Measurements from ENCODE around the gene NTN4. TPM values are rescaled to one million over a fixed set of nuclear protein-coding genes. Genes with fewer than 3 reads are reported as not detected.

The NTN4 gene
- total RNA-seq, 4 donors from 2014 or later = 4.0 to 10.0 (median 5.7) TPM

- Histone ChIP-seq H3K27ac (peak overlapping the region; percentile 47 to 66 (median 58)), H3K9me3 (no peaks in the 10 kb centered on the region), H3K27me3 (no peaks in the 10 kb centered on the region), H3K4me1 (no peaks in the 10 kb centered on the region), H3K4me3 (no peak overlapping the region), H3K36me3 (no peaks in the 10 kb centered on the region)
- in situ Hi-C loops (cut with MboI; ENCODE audit: low sequenced_read_pairs in 4 of 4) = no loop called here
- DNase-seq = peak; percentile 13 to 75
- intact Hi-C loops (cut with DNase I; ENCODE audit: low total_unique reads) = loop anchor here (10.0 kb wide), 1 partner anchor 176 kb away; no protein-coding TSS in a partner anchor
- ATAC-seq = peak; percentile 73 to 91
- TF ChIP-seq POLR2A (IDR thresholded peaks at IDR 0.05) (no peak), CTCF (IDR thresholded peaks at IDR 0.05 in 4 of 5, conservative IDR thresholded peaks at IDR 0.05 in 1 of 5) (no peak)
Measured at GRCh38 chr12:95608252-95609033, 182.1 kb downstream of the NTN4 start.

Other genes with a start within 250 kb of the NTN4 start
- gene USP44, start 239.3 kb downstream of the NTN4 start, total RNA-seq = under 1 TPM; 0.07 to 0.42 (median 0.34) TPM
- 1 to 10 TPM; 2.3 to 4.6 (median 3.4) TPM for gene SNRPF, start 68.2 kb upstream of the NTN4 start, total RNA-seq
- not detected for gene CCDC38, start 151.8 kb upstream of the NTN4 start, total RNA-seq
- gene AMDHD1, start 152.6 kb upstream of the NTN4 start, total RNA-seq = 1 to 10 TPM in 2 of 4 donors, not detected in 2; 1.1 to 3.5 TPM
- 1 to 10 TPM in 2 of 4 donors, under 1 TPM in 1, not detected in 1; 0.59 to 1.3 (median 1.3) TPM for gene HAL, start 205.6 kb upstream of the NTN4 start, total RNA-seq
- 10 to 100 TPM; 36.7 to 46.9 (median 40.6) TPM for gene LTA4H, start 244.8 kb upstream of the NTN4 start, total RNA-seq